Measurements from ENCODE around the gene PSTPIP2. TPM values are rescaled to one million over a fixed set of nuclear protein-coding genes. Genes with fewer than 3 reads are reported as not detected.
"Not testable (repeated sequence)": the region's sequence is repeated elsewhere in the genome, so short reads cannot be mapped to it uniquely, and the experiment has no call there.

Gene PSTPIP2
- total RNA-seq, 1 donor from 2014 or later = 9.1 TPM

GRCh38 chr18:45976566-45976965 lies 95.5 kb downstream of the PSTPIP2 start:
- H3K4me1 ChIP-seq (ENCODE audit: insufficient read depth, low read length) = no peaks in the 10 kb centered on the region

GRCh38 chr18:45974088-45974536 lies 97.9 kb downstream of the PSTPIP2 start:
- no peak for TF ChIP-seq EZH2 (IDR thresholded peaks at IDR 0.05; ENCODE audit: insufficient read depth, low read length)
- TF ChIP-seq CTCF (IDR thresholded peaks at IDR 0.05; ENCODE audit: insufficient read depth, low read depth, low read length) = peak; percentile 92

More at GRCh38 chr18:45976566-45976965, 95.5 kb downstream of the PSTPIP2 start:
- no peak overlapping the region for H3K4me2 ChIP-seq (ENCODE audit: low read length)
- no peak overlapping the region for H3K9ac ChIP-seq (ENCODE audit: low read length)
- Mint-ChIP-seq H3K27ac (ENCODE audit: unreplicated experiment) (no peak overlapping the region), H3K4me3 (ENCODE audit: unreplicated experiment) (no peak overlapping the region), H3K36me3 (ENCODE audit: low read depth, unreplicated experiment) (no peaks in the 10 kb centered on the region), H3K9me3 (ENCODE audit: unreplicated experiment) (peaks cover 2% of the 10 kb centered on the region), H3K27me3 (ENCODE audit: low read depth, unreplicated experiment) (peaks cover 3% of the 10 kb centered on the region), H3K4me1 (ENCODE audit: low read depth, unreplicated experiment) (no peaks in the 10 kb centered on the region)
- H2AFZ ChIP-seq (ENCODE audit: low read depth, low read length) = no peak overlapping the region
- H3K27ac ChIP-seq (ENCODE audit: low read depth, low read length) = no peak overlapping the region
- no peaks in the 10 kb centered on the region for H4K20me1 ChIP-seq (ENCODE audit: insufficient read depth, low read length)
- no peak overlapping the region for H3K4me3 ChIP-seq (ENCODE audit: insufficient read depth, low read depth, low read length)
- FAIRE-seq (no peak), DNase-seq (ENCODE audit: low read depth) (peak; percentile 56)
- no peaks in the 10 kb centered on the region for H3K9me3 ChIP-seq (ENCODE audit: insufficient read depth, low read depth, low read length)
- H3K79me2 ChIP-seq (ENCODE audit: insufficient read depth, low read length) = no peaks in the 10 kb centered on the region
- no peaks in the 10 kb centered on the region for H3K27me3 ChIP-seq (ENCODE audit: insufficient read depth, low read length)
- H3K36me3 ChIP-seq (ENCODE audit: insufficient read depth, low read length) = no peaks in the 10 kb centered on the region
- TF ChIP-seq CTCF (IDR thresholded peaks at IDR 0.05; ENCODE audit: insufficient read depth, low read depth, low read length) (no peak), EZH2 (IDR thresholded peaks at IDR 0.05; ENCODE audit: insufficient read depth, low read length) (no peak)

GRCh38 chr18:45967007-45967706 lies 104.9 kb downstream of the PSTPIP2 start, which contains the start of gene EPG5:
Gene EPG5 (minus strand): TSS chr18:45967329. CDS start chr18:45967239, 90 bp downstream.
- no peak for TF ChIP-seq EZH2 (IDR thresholded peaks at IDR 0.05; ENCODE audit: insufficient read depth, low read length)
- TF ChIP-seq CTCF (IDR thresholded peaks at IDR 0.05; ENCODE audit: insufficient read depth, low read depth, low read length) = no peak
- no peaks in the 10 kb centered on the region for H3K9me3 ChIP-seq (ENCODE audit: insufficient read depth, low read depth, low read length)
- H2AFZ ChIP-seq (ENCODE audit: low read depth, low read length) = peak within 1 kb of the TSS; percentile 81
- no peaks in the 10 kb centered on the region for H3K9me3 Mint-ChIP-seq (ENCODE audit: unreplicated experiment)
- H3K79me2 ChIP-seq (ENCODE audit: insufficient read depth, low read length) = peaks cover 32% of the 10 kb centered on the region
- H3K27me3 Mint-ChIP-seq (ENCODE audit: low read depth, unreplicated experiment) = peaks cover 5% of the 10 kb centered on the region
- peak; percentile 93 for DNase-seq (ENCODE audit: low read depth)
- peaks cover 5% of the 10 kb centered on the region for H3K36me3 Mint-ChIP-seq (ENCODE audit: low read depth, unreplicated experiment)
- peak within 1 kb of the TSS; percentile 98 for H3K9ac ChIP-seq (ENCODE audit: low read length)
- peaks cover 17% of the 10 kb centered on the region for H3K4me1 ChIP-seq (ENCODE audit: insufficient read depth, low read length)
- no peaks in the 10 kb centered on the region for H3K36me3 ChIP-seq (ENCODE audit: insufficient read depth, low read length)
- peak within 1 kb of the TSS; percentile 97 for H3K4me2 ChIP-seq (ENCODE audit: low read length)
- peak within 1 kb of the TSS; percentile 91 for H3K27ac ChIP-seq (ENCODE audit: low read depth, low read length)
- peak within 1 kb of the TSS; percentile 97 for H3K4me3 Mint-ChIP-seq (ENCODE audit: unreplicated experiment)
- H4K20me1 ChIP-seq (ENCODE audit: insufficient read depth, low read length) = no peaks in the 10 kb centered on the region
- H3K27me3 ChIP-seq (ENCODE audit: insufficient read depth, low read length) = no peaks in the 10 kb centered on the region
- peaks cover 15% of the 10 kb centered on the region for H3K4me1 Mint-ChIP-seq (ENCODE audit: low read depth, unreplicated experiment)
- FAIRE-seq = no peak
- H3K27ac Mint-ChIP-seq (ENCODE audit: unreplicated experiment) = peak within 1 kb of the TSS; percentile 75
- peak within 1 kb of the TSS; percentile 94 for H3K4me3 ChIP-seq (ENCODE audit: insufficient read depth, low read depth, low read length)

More at GRCh38 chr18:45974088-45974536, 97.9 kb downstream of the PSTPIP2 start:
- H3K9me3 Mint-ChIP-seq (ENCODE audit: unreplicated experiment) = no peaks in the 10 kb centered on the region
- Histone ChIP-seq H3K27ac (ENCODE audit: low read depth, low read length) (no peak overlapping the region), H4K20me1 (ENCODE audit: insufficient read depth, low read length) (no peaks in the 10 kb centered on the region), H3K27me3 (ENCODE audit: insufficient read depth, low read length) (no peaks in the 10 kb centered on the region), H3K36me3 (ENCODE audit: insufficient read depth, low read length) (no peaks in the 10 kb centered on the region), H3K9me3 (ENCODE audit: insufficient read depth, low read depth, low read length) (no peaks in the 10 kb centered on the region), H3K4me2 (ENCODE audit: low read length) (peak overlapping the region; percentile 30), H3K4me3 (ENCODE audit: insufficient read depth, low read depth, low read length) (no peak overlapping the region), H3K9ac (ENCODE audit: low read length) (no peak overlapping the region), H3K79me2 (ENCODE audit: insufficient read depth, low read length) (no peaks in the 10 kb centered on the region), H2AFZ (ENCODE audit: low read depth, low read length) (no peak overlapping the region), H3K4me1 (ENCODE audit: insufficient read depth, low read length) (no peaks in the 10 kb centered on the region)
- peaks cover under 1% of the 10 kb centered on the region for H3K27me3 Mint-ChIP-seq (ENCODE audit: low read depth, unreplicated experiment)
- no peak overlapping the region for H3K4me3 Mint-ChIP-seq (ENCODE audit: unreplicated experiment)
- no peaks in the 10 kb centered on the region for H3K4me1 Mint-ChIP-seq (ENCODE audit: low read depth, unreplicated experiment)
- FAIRE-seq = peak; percentile 98
- H3K36me3 Mint-ChIP-seq (ENCODE audit: low read depth, unreplicated experiment) = no peaks in the 10 kb centered on the region
- no peak overlapping the region for H3K27ac Mint-ChIP-seq (ENCODE audit: unreplicated experiment)
- peak; percentile 58 for DNase-seq (ENCODE audit: low read depth)

GRCh38 chr18:45964913-45965312 lies 107.1 kb downstream of the PSTPIP2 start:
- not testable (repeated sequence) for H3K27me3 ChIP-seq (ENCODE audit: insufficient read depth, low read length); H3K9me3 Mint-ChIP-seq (ENCODE audit: unreplicated experiment); H3K9ac ChIP-seq (ENCODE audit: low read length); H3K27ac ChIP-seq (ENCODE audit: low read depth, low read length); H3K27me3 Mint-ChIP-seq (ENCODE audit: low read depth, unreplicated experiment); H3K4me3 ChIP-seq (ENCODE audit: insufficient read depth, low read depth, low read length); H3K9me3 ChIP-seq (ENCODE audit: insufficient read depth, low read depth, low read length); H3K27ac Mint-ChIP-seq (ENCODE audit: unreplicated experiment); DNase-seq (ENCODE audit: low read depth); H4K20me1 ChIP-seq (ENCODE audit: insufficient read depth, low read length); H2AFZ ChIP-seq (ENCODE audit: low read depth, low read length); H3K36me3 ChIP-seq (ENCODE audit: insufficient read depth, low read length); H3K4me2 ChIP-seq (ENCODE audit: low read length); FAIRE-seq
- peaks cover 31% of the 10 kb centered on the region for H3K4me1 Mint-ChIP-seq (ENCODE audit: low read depth, unreplicated experiment)
- Histone ChIP-seq H3K4me1 (ENCODE audit: insufficient read depth, low read length) (peaks cover 27% of the 10 kb centered on the region), H3K79me2 (ENCODE audit: insufficient read depth, low read length) (peaks cover 51% of the 10 kb centered on the region)
- H3K36me3 Mint-ChIP-seq (ENCODE audit: low read depth, unreplicated experiment) = peaks cover 11% of the 10 kb centered on the region
- H3K4me3 Mint-ChIP-seq (ENCODE audit: unreplicated experiment) = peak overlapping the region; percentile 71

All from astrocyte (in vitro differentiated cells and primary cell).